GM12801 (cell line): ENCODE measurements around the gene BTNL9.

Experiments
- CTCF ChIP-seq: IDR thresholded peaks from one replicate; pipeline ENCODE4 v1.5.1; 2011; ENCODE audit warnings: control low read depth; ENCODE audit not compliant: insufficient read length; ENCODE audit errors: extremely low read depth

Gene BTNL9

DNA sequence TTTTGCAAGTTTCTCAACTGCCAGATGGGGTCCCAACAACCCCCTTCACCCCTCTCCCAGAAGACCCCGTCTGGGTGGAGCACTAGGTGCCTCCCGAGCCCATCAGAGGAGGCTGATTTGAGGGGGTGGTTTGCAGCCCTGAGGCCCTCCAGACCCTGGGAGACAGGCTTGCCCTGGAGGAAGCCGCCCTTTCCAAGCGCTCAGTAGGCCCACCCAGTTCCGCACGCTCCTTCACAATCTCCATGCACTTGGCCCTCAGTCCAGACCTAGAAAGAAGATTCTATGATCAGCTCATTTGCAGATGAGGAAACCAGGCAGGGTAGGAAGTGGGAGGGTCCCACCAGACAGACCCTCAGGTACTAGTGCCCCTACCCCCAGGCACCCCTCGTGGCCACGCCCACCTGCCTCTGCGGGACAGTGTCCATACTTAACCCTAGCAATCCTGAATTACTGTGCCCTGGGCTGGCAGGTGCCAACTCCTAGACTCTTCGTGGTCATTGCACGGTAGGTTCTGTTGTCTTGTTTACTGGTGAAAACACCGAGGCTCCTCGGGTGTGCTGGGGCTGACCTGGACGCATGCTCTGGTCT is 68.6 kb downstream of the BTNL9 start:
- no peak for TF ChIP-seq CTCF

DNA sequence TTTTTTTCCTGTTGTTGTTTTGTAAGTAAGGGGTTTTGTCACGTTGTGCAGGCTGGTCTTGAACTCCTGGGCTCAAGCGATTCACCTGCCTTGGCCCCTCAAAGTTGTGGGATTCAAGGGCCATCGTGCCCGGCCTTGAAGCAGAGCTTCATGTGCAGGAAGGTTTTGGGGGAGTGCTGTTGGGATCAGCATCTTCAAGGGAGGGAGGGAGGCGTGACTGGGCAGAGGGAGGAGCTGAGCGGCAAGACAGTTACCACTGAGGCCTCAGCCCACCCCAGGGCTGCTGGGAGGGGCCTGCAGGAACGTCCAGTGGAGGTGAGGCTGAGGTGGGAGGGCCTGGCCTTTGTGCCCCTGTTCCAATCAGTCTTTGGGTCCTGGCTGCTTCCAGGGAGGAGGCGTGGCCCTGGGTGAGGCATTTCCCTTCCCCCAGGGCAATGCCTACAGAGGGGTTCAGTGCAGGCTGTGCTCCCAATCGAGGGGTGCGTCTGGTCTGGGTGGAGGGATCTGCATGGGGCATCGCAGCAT is 69.5 kb downstream of the BTNL9 start:
- TF ChIP-seq CTCF, result no peak

GRCh38 chr5:181111010-181111409 is 70.9 kb downstream of the BTNL9 start:
- no peak for TF ChIP-seq CTCF
